Coronary artery (tissue), 2 donors: Measurements from ENCODE around the gene FTHL17.

Source experiments
- DNase-seq: peaks from one replicate; pipeline ENCODE4 v3.0.0-alpha.2; 2017; ENCODE audit warnings: low spot score
- H3K27ac ChIP-seq, 2 donors: fragments of 200-600 bp; sonication (generic); one replicate each; pipeline ENCODE4 v1.5.1; 2016 to 2019
- H3K4me3 ChIP-seq: fragments of 200-600 bp; sonication (generic); 2 replicates; pipeline ENCODE4 v1.5.1; 2016; ENCODE audit warnings: mild to moderate bottlenecking, moderate library complexity
- TF ChIP-seq, protein P1 (sequence below): fragments of 200-600 bp; sonication (generic); IDR thresholded peaks from one replicate; pipeline ENCODE4 v1.5.1; 2019; ENCODE audit warnings: antibody characterized with exemption

FTHL17 gene

DNA sequence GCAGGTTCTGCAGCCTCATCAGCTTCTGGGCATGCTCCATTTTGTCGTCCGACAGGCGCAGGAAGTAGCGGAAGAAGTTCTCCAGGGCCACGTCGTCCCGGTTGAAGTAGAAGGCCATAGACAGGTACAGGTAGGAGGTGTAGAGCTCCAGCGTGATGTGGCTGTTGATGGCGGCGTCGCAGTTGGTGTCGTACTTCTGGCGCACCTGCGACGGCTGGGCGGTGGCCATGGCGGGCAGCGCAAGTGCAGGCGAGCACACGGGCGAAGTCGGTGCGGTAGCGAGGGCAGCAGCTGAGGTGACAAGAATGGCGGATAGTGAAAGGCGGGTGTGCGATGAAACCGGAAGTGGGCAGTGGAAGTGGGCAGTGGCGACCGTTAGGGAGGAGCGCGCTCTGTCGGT is at the start of gene FTHL17:
Gene FTHL17 (minus strand): TSS at position 317 of the 400 bp plus-strand sequence. CDS start 88 bp downstream, at position 229.
- no peak within 1 kb of the TSS for H3K4me3 ChIP-seq
- no peak for DNase-seq
- TF ChIP-seq, protein P1, sequence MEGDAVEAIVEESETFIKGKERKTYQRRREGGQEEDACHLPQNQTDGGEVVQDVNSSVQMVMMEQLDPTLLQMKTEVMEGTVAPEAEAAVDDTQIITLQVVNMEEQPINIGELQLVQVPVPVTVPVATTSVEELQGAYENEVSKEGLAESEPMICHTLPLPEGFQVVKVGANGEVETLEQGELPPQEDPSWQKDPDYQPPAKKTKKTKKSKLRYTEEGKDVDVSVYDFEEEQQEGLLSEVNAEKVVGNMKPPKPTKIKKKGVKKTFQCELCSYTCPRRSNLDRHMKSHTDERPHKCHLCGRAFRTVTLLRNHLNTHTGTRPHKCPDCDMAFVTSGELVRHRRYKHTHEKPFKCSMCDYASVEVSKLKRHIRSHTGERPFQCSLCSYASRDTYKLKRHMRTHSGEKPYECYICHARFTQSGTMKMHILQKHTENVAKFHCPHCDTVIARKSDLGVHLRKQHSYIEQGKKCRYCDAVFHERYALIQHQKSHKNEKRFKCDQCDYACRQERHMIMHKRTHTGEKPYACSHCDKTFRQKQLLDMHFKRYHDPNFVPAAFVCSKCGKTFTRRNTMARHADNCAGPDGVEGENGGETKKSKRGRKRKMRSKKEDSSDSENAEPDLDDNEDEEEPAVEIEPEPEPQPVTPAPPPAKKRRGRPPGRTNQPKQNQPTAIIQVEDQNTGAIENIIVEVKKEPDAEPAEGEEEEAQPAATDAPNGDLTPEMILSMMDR, result no peak
- H3K27ac ChIP-seq, result no peak within 1 kb of the TSS

DNA sequence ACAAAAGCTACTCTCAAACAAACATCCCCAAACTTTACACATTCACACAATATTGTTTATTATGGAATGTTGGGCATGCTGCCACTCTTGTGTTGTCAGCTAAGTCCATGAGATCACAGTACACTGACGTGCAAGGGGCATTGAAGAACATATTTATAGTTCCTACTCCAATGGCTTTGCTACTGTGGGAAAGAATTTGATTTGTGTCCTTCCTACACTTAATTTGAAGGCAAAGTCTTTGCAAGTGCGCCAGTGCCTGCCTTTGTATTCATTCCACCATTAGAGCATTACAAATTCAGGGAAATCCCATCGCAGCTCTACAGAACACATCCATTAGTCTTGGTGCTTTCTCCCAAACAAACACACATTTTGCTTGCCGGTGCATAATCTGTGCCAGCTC is 45.4 kb upstream of the FTHL17 start:
- no peak overlapping the region for H3K4me3 ChIP-seq
- TF ChIP-seq, protein P1, result no peak
- no peak overlapping the region for H3K27ac ChIP-seq
- no peak for DNase-seq

DNA sequence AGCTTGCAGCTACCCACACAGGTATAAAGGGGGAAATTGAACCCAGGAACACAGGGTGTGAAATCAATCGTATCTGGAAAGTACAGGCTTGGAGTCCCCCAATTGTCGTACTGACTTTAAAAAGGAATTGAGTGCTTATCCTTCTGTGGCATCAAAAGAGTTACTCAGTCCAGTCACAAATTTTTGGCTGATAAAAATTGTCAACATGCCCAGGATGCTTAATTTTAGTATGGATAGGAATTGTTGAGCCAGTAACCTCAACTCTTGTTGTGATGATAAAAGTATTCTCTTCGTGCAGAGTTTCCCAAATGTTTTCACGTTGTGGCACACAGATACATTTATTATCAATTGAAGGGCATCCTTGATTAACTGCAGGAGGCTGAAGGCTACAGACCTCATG is 43.6 kb upstream of the FTHL17 start:
- no peak for DNase-seq
- H3K27ac ChIP-seq, result no peak overlapping the region
- no peak overlapping the region for H3K4me3 ChIP-seq
- TF ChIP-seq, protein P1, result no peak

DNA sequence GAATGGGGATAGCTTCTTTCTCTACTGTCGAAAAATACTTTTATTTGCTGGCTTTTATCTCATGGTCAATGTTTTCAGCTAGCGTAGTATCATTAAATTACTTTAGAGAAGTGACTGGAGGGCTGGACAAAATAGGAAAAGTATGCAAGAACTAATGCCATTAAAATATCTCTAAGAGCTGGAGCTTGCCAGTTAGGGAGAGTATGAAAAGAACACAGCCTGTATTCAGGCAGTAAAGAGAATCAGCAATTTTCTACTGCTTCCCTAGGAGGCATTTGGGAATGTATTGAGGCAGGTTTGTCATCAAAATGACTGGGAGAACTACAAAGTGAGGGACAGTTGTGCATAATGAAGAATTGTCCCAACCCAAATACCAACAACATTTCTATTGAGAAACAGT is 43.0 kb upstream of the FTHL17 start:
- no peak overlapping the region for H3K4me3 ChIP-seq
- no peak for DNase-seq
- TF ChIP-seq, protein P1, result no peak
- H3K27ac ChIP-seq, result no peak overlapping the region

DNA sequence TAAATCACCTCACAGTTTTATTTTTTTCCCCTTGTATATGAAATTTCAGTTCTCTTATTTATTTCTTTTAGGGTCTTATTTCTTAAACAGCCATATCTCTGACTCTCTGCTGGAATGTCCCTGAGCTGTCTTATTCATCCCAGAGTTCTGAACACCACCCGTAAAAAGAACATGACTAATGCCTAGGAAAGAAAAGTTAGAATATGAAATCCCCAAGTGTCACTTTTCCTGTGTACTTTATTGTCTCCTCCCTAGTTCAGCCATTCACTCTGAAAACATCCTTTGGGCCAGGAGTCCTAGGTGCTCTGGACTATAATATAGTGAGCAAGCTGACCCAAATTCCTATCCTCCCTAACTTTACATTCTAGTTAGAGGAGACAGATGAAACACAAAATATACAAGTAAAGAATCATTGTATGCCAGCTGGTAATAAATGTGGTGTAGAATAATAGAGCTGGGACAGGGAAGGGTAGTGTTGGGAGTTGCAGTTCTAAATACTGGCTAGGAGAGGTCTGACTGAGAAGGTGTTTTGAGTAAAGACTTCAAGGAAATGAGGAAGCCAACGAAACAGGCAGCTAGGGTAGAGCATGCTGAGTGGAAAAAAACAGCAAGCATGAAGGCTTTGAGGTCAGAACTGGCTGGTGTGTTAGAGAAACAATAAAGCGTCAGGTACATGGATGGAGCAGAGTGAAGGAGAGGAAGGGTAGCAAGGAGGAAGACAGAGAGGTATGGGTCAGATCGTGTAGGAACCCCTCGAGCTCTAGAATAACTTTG is 40.6 kb upstream of the FTHL17 start:
- TF ChIP-seq, protein P1, result no peak
- no peak for DNase-seq
- Histone ChIP-seq H3K4me3 (no peak overlapping the region), H3K27ac (no peak overlapping the region)

DNA sequence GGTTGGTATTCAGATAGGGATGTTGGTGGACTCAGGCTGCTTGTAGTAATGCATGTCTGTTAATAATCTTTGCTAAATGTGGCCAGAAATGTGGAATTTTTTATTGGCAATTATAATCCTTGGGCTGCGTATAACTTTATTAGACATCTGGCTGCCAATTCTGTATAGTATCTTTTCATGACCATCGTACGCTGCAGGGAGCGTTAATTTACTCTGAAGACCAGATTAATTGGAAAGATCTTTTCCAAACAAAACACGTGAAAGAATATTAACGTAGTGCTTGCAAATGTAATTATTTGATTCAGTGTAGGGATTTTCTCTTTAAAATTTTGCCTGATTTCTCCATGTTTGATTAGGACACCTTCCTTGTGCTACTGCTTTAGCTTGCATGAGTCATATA is 38.8 kb upstream of the FTHL17 start:
- no peak overlapping the region for H3K4me3 ChIP-seq
- no peak overlapping the region for H3K27ac ChIP-seq
- no peak for DNase-seq
- TF ChIP-seq, protein P1, result no peak

DNA sequence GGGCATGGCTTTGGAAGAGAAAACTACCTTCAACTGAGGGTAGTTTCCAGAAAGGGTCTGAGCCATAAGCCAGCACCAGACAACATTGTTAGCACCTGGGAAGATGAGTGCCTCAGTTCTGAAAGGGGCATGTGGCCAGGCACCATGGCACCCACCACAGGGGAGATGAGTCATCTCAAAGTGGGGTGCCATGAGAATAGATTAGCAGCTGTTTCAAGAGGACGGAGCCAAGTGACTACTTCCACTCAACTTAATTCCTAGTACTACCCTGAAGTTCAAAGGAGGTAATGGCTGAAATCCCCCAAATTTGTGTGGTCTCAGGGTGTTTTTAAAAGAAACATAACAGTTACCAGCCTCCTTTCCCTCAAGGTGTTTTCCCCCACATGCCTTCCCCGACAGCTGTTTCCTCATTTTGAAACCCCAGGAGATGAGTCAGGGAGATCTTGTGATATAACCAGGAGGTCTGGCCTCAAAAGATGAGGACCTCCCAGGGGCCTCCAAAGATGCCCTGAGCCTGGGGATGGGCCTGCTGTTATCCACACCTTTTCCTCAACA is 27.8 kb upstream of the FTHL17 start:
- no peak overlapping the region for H3K27ac ChIP-seq

More for the DNA sequence above, 27.8 kb upstream of the FTHL17 start:
- H3K4me3 ChIP-seq, result no peak overlapping the region
- no peak for DNase-seq
- TF ChIP-seq, protein P1, result no peak
